Osteocyte (in vitro differentiated cells): Measurements from ENCODE around the gene FUCA1. TPM values are rescaled to one million over a fixed set of nuclear protein-coding genes. Genes with fewer than 3 reads are reported as not detected.

ENCODE experiments used
- DNase-seq: peaks from one replicate; pipeline ENCODE4 v3.0.0; 2021; ENCODE audit warnings: mixed read lengths; ENCODE audit not compliant: unreplicated experiment; ENCODE audit errors: extremely low spot score
- H3K27ac Mint-ChIP-seq: one replicate; pipeline ENCODE4 v1.8.0; 2021; ENCODE audit warnings: mild to moderate bottlenecking, mixed read lengths; ENCODE audit not compliant: unreplicated experiment
- H3K27me3 Mint-ChIP-seq: one replicate; pipeline ENCODE4 v1.8.0; 2021; ENCODE audit warnings: mixed read lengths; ENCODE audit not compliant: unreplicated experiment
- H3K36me3 Mint-ChIP-seq: one replicate; pipeline ENCODE4 v1.8.0; 2021; ENCODE audit warnings: mixed read lengths; ENCODE audit not compliant: unreplicated experiment
- H3K4me1 Mint-ChIP-seq: one replicate; pipeline ENCODE4 v1.8.0; 2021; ENCODE audit warnings: mixed read lengths; ENCODE audit not compliant: unreplicated experiment
- H3K4me3 Mint-ChIP-seq: one replicate; pipeline ENCODE4 v1.8.0; 2021; ENCODE audit warnings: mild to moderate bottlenecking, moderate library complexity, mixed read lengths; ENCODE audit not compliant: unreplicated experiment
- H3K9me3 Mint-ChIP-seq: one replicate; pipeline ENCODE4 v1.8.0; 2021; ENCODE audit warnings: mixed read lengths; ENCODE audit not compliant: unreplicated experiment
- CTCF ChIP-seq: fragments of 200-600 bp; sonication (generic); IDR thresholded peaks from 2 replicates; pipeline ENCODE4 v1.5.0; 2021; ENCODE audit warnings: antibody characterized with exemption, mild to moderate bottlenecking, moderate library complexity
- total RNA-seq: library from RNA; stranded (reverse); gene quantifications from 2 replicates; pipeline ENCODE4 v1.2.1, GENCODE V29; 2021

FUCA1 gene
- total RNA-seq, 1 donor from 2014 or later = 16.4 TPM

GRCh38 chr1:23801876-23802275 is 66.2 kb downstream of the FUCA1 start:
- Mint-ChIP-seq H3K36me3 (peaks cover 18% of the 10 kb centered on the region), H3K9me3 (no peaks in the 10 kb centered on the region), H3K4me1 (peaks cover 15% of the 10 kb centered on the region), H3K4me3 (peak overlapping the region; percentile 46), H3K27ac (no peak overlapping the region), H3K27me3 (no peaks in the 10 kb centered on the region)
- TF ChIP-seq CTCF = no peak
- no peak for DNase-seq

- Mint-ChIP-seq H3K36me3 (peaks cover 13% of the 10 kb centered on the region), H3K27me3 (no peaks in the 10 kb centered on the region), H3K4me1 (peaks cover 15% of the 10 kb centered on the region), H3K27ac (peak overlapping the region; percentile 74), H3K4me3 (peak overlapping the region; percentile 84), H3K9me3 (no peaks in the 10 kb centered on the region)
- DNase-seq = no peak
- no peak for TF ChIP-seq CTCF
Observed at GRCh38 chr1:23801338-23801748, 66.7 kb downstream of the FUCA1 start.

DNA sequence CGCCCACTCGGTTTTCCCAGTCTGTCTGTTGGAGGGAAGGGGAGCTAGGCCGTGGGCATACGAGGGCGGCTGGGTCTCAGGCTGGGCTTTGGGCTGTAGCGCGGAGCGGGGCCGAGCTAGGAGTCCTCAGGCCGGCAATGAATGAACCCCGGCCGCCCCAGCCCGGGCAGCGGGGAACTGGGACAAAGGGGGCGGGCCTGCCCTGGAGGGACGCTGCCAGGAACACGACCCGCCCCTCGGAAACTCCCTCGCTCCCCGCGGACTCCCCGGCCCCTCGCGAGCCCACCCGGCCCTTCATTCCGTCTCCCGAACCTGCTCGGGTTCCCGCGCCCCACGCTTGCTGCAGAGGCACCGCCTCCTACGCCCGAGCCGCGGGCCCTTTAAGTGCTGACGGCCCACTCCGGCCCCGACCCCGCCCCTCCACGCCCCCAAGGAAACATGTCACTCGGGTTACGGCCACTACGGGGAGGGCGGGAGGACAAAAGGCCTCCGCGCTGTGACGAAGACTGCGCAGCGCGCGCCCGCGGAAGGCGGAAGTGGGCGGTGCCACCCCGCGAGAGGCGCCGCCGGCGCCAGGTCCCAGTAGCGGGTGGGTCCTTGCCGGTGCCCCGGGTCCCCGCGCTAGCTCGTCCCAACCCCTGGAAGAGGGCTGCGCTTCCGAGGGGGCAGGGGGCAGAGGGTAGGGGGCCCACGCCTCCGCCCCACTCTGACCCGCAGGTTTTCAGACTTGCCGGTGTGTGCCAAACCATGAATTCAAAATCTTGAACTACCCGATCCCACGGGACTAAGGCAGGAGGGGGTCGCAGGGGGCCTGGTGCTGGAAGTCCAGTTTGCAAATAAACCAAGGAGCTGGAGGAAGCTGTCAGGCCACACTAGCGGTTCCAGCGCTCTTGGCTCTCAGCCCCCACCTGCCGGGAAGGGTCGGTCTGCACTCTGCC is 67.4 kb downstream of the FUCA1 start, which contains the start of gene GALE:
TSS of gene GALE (minus strand) at position 355 of the 938 bp plus-strand sequence. CDS start 1,747 bp downstream, outside the sequence.
- peak; percentile 96 for DNase-seq
- Mint-ChIP-seq H3K4me3 (peak within 1 kb of the TSS; percentile 84), H3K27me3 (no peaks in the 10 kb centered on the region), H3K36me3 (peaks cover 12% of the 10 kb centered on the region), H3K9me3 (no peaks in the 10 kb centered on the region), H3K4me1 (peaks cover 15% of the 10 kb centered on the region), H3K27ac (peak within 1 kb of the TSS; percentile 86)
- no peak for TF ChIP-seq CTCF

DNA sequence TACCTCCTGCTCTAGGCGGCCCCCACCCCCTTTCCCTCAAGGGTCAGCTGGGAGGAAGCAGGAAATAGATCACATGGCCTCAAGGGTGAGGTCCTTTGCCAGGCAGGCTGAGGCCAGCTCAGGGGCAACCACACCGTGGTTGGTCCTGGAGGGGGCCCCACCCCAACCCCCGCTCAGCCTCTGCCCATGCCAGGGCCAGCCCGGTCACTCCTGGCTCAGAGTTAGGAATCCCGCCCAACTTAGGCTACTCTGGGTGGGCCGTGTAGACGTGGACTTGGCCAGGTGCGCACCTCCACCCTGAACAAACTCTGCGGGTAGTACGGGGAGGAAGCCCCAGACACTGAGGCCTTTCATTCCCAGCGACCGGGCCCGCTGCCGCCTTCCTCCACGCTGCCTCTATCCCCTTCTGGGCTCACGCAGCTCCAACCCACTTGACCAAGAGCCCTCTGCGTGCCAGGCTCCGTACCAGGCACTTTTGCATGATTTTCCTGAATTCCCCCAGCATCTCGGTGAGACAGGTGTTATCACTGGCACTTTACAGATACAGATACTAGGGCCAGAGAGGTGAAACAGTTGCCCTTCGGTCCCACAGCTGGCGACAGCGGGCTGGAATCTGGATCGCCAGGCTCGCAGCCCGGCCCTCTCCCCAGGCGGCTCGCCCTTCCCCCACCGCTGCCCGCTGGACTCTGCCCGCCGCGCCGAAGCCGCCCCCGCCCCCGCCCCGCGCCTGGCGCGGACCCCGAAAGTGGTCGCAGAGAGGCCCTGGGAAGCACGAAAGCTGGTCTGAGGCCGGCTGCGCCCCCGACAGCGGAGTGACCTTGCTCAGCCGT is 68.3 kb downstream of the FUCA1 start:
- TF ChIP-seq CTCF = no peak
- Mint-ChIP-seq H3K4me3 (peak overlapping the region; percentile 84), H3K9me3 (no peaks in the 10 kb centered on the region), H3K27me3 (no peaks in the 10 kb centered on the region), H3K36me3 (peaks cover 7% of the 10 kb centered on the region), H3K27ac (peak overlapping the region; percentile 86), H3K4me1 (peaks cover 15% of the 10 kb centered on the region)
- DNase-seq = no peak

- DNase-seq = no peak
- Mint-ChIP-seq H3K27me3 (no peaks in the 10 kb centered on the region), H3K9me3 (no peaks in the 10 kb centered on the region), H3K4me3 (peak overlapping the region; percentile 84), H3K27ac (peak overlapping the region; percentile 14), H3K36me3 (peaks cover 7% of the 10 kb centered on the region), H3K4me1 (peaks cover 15% of the 10 kb centered on the region)
- no peak for TF ChIP-seq CTCF
Observed at GRCh38 chr1:23799255-23799569, 68.9 kb downstream of the FUCA1 start.
